ENCODE data around the gene TSFM. TPM values are rescaled to one million over a fixed set of nuclear protein-coding genes. Genes with fewer than 3 reads are reported as not detected.

TSFM gene
- total RNA-seq, 1 experiment from 2014 or later, result 48.7 TPM

DNA sequence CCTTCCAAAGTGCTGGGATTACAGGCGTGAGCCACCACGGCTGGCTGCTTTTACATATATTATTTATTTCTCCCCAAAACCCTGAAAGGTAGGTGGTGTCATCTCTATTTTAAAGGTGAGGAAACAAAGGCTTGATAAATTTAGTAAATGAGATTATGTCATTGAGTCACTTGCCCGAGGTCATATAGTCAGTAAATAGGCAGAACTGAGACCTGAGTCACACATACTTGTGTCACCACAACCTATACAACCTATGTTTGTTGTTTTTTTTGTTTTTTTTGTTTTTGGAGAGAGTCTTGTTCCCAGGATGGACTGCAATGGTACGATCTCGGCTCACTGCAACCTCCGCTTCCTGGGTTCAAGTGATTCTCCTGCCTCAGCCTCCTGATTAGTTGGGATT lies 12.8 kb downstream of the TSFM start (continued):
- TF ChIP-seq NFYB (CRISPR knock-in tag; conservative IDR thresholded peaks at IDR 0.05; ENCODE audit: low read depth), result no peak

DNA sequence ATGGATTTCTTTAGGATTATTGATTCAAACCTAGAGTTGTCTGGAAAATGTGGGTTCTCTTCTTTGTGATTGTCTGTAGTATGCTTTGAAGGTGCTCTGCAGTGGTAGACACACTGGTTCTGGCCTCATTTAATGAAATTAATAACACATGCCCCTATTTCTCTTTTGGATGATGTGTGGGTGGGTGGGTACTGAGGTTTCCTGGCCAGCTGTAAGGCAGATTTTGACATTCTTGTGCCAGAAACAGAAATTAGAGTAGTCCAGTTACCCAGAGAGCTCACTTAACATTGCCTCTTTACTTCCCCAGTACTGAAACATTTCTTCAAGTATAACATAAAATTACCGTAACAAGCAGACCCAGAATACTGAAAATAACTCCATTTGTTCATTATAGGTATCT lies 14.4 kb downstream of the TSFM start:
- H3K4me3 Mint-ChIP-seq, result no peak overlapping the region
- DNase-seq (ENCODE audit: low spot score) (no peak), ATAC-seq (no peak)
- H3K4me1 Mint-ChIP-seq, result no peaks in the 10 kb centered on the region
- H3K36me3 Mint-ChIP-seq, result peaks cover 40% of the 10 kb centered on the region
- ChIA-PET POLR2A (no interaction called here), CTCF (interaction anchor here (1.2 to 1.3 kb wide), 2 partner anchors 19 to 40 kb away, joined by 3 read pairs; no protein-coding TSS in a partner anchor)
- no peak overlapping the region for H3K27ac Mint-ChIP-seq
- no peaks in the 10 kb centered on the region for H3K27me3 Mint-ChIP-seq (ENCODE audit: low read depth)
- no peaks in the 10 kb centered on the region for H3K9me3 Mint-ChIP-seq
- TF ChIP-seq RELA (CRISPR knock-in tag; IDR thresholded peaks at IDR 0.05; ENCODE audit: borderline replicate concordance) (no peak), CREB1 (CRISPR knock-in tag; IDR thresholded peaks at IDR 0.05) (no peak), TEAD1 (CRISPR knock-in tag; IDR thresholded peaks at IDR 0.05) (no peak)
- TF ChIP-seq, protein P1, sequence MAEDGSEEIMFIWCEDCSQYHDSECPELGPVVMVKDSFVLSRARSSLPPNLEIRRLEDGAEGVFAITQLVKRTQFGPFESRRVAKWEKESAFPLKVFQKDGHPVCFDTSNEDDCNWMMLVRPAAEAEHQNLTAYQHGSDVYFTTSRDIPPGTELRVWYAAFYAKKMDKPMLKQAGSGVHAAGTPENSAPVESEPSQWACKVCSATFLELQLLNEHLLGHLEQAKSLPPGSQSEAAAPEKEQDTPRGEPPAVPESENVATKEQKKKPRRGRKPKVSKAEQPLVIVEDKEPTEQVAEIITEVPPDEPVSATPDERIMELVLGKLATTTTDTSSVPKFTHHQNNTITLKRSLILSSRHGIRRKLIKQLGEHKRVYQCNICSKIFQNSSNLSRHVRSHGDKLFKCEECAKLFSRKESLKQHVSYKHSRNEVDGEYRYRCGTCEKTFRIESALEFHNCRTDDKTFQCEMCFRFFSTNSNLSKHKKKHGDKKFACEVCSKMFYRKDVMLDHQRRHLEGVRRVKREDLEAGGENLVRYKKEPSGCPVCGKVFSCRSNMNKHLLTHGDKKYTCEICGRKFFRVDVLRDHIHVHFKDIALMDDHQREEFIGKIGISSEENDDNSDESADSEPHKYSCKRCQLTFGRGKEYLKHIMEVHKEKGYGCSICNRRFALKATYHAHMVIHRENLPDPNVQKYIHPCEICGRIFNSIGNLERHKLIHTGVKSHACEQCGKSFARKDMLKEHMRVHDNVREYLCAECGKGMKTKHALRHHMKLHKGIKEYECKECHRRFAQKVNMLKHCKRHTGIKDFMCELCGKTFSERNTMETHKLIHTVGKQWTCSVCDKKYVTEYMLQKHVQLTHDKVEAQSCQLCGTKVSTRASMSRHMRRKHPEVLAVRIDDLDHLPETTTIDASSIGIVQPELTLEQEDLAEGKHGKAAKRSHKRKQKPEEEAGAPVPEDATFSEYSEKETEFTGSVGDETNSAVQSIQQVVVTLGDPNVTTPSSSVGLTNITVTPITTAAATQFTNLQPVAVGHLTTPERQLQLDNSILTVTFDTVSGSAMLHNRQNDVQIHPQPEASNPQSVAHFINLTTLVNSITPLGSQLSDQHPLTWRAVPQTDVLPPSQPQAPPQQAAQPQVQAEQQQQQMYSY (CRISPR knock-in tag; IDR thresholded peaks at IDR 0.05), result no peak

DNA sequence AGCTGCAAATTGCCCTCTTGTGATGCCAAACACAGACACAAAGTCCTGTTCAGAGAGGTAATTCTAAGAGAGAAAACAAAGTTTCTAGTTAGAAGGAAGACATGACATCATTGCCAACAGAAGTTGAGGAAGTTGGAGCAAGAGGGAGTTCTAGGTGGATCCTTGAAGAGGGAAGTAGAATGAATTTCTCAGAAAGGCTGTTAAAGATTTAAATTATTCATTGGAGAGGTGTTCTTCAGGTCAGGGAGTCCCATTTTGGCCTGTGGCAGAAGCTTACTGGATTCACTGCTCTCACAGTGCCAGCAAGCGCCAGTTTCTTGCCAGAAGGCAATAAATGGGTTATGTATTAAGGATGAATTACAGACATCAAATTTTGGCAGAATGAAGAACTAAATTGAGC lies 15.3 kb downstream of the TSFM start:
- H3K36me3 Mint-ChIP-seq, result peaks cover 32% of the 10 kb centered on the region
- H3K4me3 Mint-ChIP-seq, result no peak overlapping the region
- no peaks in the 10 kb centered on the region for H3K4me1 Mint-ChIP-seq
- no peaks in the 10 kb centered on the region for H3K27me3 Mint-ChIP-seq (ENCODE audit: low read depth)
- DNase-seq (ENCODE audit: low spot score) (no peak), ATAC-seq (no peak)
- ChIA-PET POLR2A (no interaction called here), CTCF (no interaction called here)
- no peak for TF ChIP-seq FOXK1 (CRISPR knock-in tag; IDR thresholded peaks at IDR 0.05)
- TF ChIP-seq, protein P2, sequence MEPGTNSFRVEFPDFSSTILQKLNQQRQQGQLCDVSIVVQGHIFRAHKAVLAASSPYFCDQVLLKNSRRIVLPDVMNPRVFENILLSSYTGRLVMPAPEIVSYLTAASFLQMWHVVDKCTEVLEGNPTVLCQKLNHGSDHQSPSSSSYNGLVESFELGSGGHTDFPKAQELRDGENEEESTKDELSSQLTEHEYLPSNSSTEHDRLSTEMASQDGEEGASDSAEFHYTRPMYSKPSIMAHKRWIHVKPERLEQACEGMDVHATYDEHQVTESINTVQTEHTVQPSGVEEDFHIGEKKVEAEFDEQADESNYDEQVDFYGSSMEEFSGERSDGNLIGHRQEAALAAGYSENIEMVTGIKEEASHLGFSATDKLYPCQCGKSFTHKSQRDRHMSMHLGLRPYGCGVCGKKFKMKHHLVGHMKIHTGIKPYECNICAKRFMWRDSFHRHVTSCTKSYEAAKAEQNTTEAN (CRISPR knock-in tag; IDR thresholded peaks at IDR 0.05), result no peak
- no peak for TF ChIP-seq NFE2L1 (CRISPR knock-in tag; IDR thresholded peaks at IDR 0.05)
- no peak for TF ChIP-seq ZNF396 (CRISPR knock-in tag; IDR thresholded peaks at IDR 0.05; ENCODE audit: borderline replicate concordance)
- H3K9me3 Mint-ChIP-seq, result no peaks in the 10 kb centered on the region
- H3K27ac Mint-ChIP-seq, result no peak overlapping the region

DNA sequence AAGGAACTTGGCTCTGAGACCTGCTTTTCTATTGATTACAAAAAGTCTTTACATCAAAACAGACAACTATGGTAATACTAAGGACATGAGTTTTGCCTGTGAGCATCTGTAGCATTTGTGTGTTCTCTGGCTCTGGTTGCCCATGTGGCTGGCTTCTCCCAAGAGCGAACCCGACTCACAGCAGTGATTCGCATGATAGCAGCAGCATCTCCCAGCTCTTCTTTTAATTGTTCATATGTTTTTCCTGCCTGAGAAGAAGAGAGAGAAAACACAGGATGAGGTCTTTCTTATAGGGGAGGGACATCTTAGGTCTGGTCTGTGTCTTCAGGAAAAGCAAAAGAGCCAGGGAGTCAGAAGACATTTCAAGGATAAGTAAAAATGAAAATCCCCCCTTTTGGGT lies 18.4 kb downstream of the TSFM start:
- H3K4me1 Mint-ChIP-seq, result no peaks in the 10 kb centered on the region
- ChIA-PET CTCF (interaction anchor here (1.4 to 4.2 kb wide), 2 partner anchors 13 to 34 kb away, joined by 3 to 60 read pairs; partner anchors contain the start of gene CYP27B1), POLR2A (interaction anchor here (0.7 to 1.0 kb wide), 2 partner anchors 45 to 1085 kb away, joined by 4 to 5 read pairs; no protein-coding TSS in a partner anchor)
- DNase-seq (ENCODE audit: low spot score), result no peak
- ATAC-seq, result no peak
- no peak overlapping the region for H3K27ac Mint-ChIP-seq
- no peak overlapping the region for H3K4me3 Mint-ChIP-seq
- peaks cover 13% of the 10 kb centered on the region for H3K36me3 Mint-ChIP-seq
- TF ChIP-seq ZNF232 (CRISPR knock-in tag; IDR thresholded peaks at IDR 0.05) (no peak), ZNF219 (CRISPR knock-in tag; IDR thresholded peaks at IDR 0.05; ENCODE audit: borderline replicate concordance) (no peak), NFATC4 (CRISPR knock-in tag; IDR thresholded peaks at IDR 0.05) (no peak), GRHL2 (CRISPR knock-in tag; IDR thresholded peaks at IDR 0.05; ENCODE audit: insufficient replicate concordance, severe bottlenecking) (no peak)
- TF ChIP-seq, protein P3, sequence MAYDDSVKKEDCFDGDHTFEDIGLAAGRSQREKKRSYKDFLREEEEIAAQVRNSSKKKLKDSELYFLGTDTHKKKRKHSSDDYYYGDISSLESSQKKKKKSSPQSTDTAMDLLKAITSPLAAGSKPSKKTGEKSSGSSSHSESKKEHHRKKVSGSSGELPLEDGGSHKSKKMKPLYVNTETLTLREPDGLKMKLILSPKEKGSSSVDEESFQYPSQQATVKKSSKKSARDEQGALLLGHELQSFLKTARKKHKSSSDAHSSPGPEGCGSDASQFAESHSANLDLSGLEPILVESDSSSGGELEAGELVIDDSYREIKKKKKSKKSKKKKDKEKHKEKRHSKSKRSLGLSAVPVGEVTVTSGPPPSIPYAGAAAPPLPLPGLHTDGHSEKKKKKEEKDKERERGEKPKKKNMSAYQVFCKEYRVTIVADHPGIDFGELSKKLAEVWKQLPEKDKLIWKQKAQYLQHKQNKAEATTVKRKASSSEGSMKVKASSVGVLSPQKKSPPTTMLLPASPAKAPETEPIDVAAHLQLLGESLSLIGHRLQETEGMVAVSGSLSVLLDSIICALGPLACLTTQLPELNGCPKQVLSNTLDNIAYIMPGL (CRISPR knock-in tag; IDR thresholded peaks at IDR 0.05), result no peak
- TF ChIP-seq, protein P2 (CRISPR knock-in tag; IDR thresholded peaks at IDR 0.05), result no peak
- TF ChIP-seq, protein P4, sequence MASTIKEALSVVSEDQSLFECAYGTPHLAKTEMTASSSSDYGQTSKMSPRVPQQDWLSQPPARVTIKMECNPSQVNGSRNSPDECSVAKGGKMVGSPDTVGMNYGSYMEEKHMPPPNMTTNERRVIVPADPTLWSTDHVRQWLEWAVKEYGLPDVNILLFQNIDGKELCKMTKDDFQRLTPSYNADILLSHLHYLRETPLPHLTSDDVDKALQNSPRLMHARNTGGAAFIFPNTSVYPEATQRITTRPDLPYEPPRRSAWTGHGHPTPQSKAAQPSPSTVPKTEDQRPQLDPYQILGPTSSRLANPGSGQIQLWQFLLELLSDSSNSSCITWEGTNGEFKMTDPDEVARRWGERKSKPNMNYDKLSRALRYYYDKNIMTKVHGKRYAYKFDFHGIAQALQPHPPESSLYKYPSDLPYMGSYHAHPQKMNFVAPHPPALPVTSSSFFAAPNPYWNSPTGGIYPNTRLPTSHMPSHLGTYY (CRISPR knock-in tag; IDR thresholded peaks at IDR 0.05), result no peak
- TF ChIP-seq, protein P5, sequence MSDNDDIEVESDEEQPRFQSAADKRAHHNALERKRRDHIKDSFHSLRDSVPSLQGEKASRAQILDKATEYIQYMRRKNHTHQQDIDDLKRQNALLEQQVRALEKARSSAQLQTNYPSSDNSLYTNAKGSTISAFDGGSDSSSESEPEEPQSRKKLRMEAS (CRISPR knock-in tag; IDR thresholded peaks at IDR 0.05), result no peak
- TF ChIP-seq, protein P6, sequence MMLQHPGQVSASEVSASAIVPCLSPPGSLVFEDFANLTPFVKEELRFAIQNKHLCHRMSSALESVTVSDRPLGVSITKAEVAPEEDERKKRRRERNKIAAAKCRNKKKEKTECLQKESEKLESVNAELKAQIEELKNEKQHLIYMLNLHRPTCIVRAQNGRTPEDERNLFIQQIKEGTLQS (CRISPR knock-in tag; conservative IDR thresholded peaks at IDR 0.05), result no peak
- H3K27me3 Mint-ChIP-seq (ENCODE audit: low read depth), result no peaks in the 10 kb centered on the region
- H3K9me3 Mint-ChIP-seq, result no peaks in the 10 kb centered on the region
